Left lung (tissue), 10 donors: ENCODE measurements around the gene TANGO6. TPM values are rescaled to one million over a fixed set of nuclear protein-coding genes. Genes with fewer than 3 reads are reported as not detected.
A peak's percentile ranks its signal among the peaks of the same experiment; 100 is the strongest.

Source experiments
- ATAC-seq: fragments of 200-7000 bp; cut with Tn5 transposase; one replicate; pipeline ENCODE4 v1.9.1; 2020; ENCODE audit warnings: moderate library complexity
- DNase-seq, 4 donors: peaks; one replicate each; pipeline ENCODE4 v3.0.0-alpha.2; 2013 to 2020
- H3K27ac ChIP-seq, 2 donors: fragments of 200-600 bp; sonication (generic) in 1 of 2; one replicate each; pipeline versions ENCODE4 v1.5.0 to v1.8.0; 2020 to 2021
- H3K27me3 ChIP-seq, 2 donors: fragments of 200-600 bp; sonication (generic) in 1 of 2; one replicate each; pipeline versions ENCODE4 v1.5.0 to v1.8.0; 2020 to 2021
- H3K36me3 ChIP-seq, 2 donors: fragments of 200-600 bp; sonication (generic) in 1 of 2; one replicate each; pipeline versions ENCODE4 v1.5.0 to v1.8.0; 2020 to 2021
- H3K4me1 ChIP-seq, 2 donors: fragments of 200-600 bp; one replicate each; pipeline ENCODE4 v1.8.0; 2021
- H3K4me3 ChIP-seq, 2 donors: fragments of 200-600 bp; sonication (generic) in 1 of 2; one replicate each; pipeline versions ENCODE4 v1.5.0 to v1.8.0; 2020 to 2021; ENCODE audit warnings: mild to moderate bottlenecking in 1 of 2
- H3K9me3 ChIP-seq, 2 donors: fragments of 200-600 bp; sonication (generic) in 1 of 2; one replicate each; pipeline versions ENCODE4 v1.5.0 to v1.8.0; 2020 to 2021
- CTCF ChIP-seq, 2 donors: fragments of 200-600 bp; sonication (generic) in 1 of 2; IDR thresholded peaks; one replicate each; pipeline versions ENCODE4 v1.5.0 to v1.8.0; 2021; ENCODE audit warnings: antibody characterized with exemption in 2 of 2
- intact Hi-C, 2 donors: fragments of 100-400 bp; cut with DNase I; formaldehyde crosslinking; loops; one replicate each; pipeline versions ENCODE4 v1.11.2 to v1.14.2; 2022
- polyA plus RNA-seq, 6 donors: library from polyadenylated mRNA; unstranded; fragments of 120-200 nt; gene quantifications; one replicate each; pipeline ENCODE4 v1.2.1, GENCODE V29; 2013; ENCODE audit not compliant: insufficient read length in 6 of 6
- total RNA-seq, 2 donors: library from RNA; stranded (reverse); fragmentation: NEBNext Ultra II Directional; extraction: Animal tissue kit (Norgen Biotek cat#: 25700); gene quantifications; one replicate each; pipeline ENCODE4 v1.2.1, GENCODE V29; 2021
- donor health status: DM: no; HTN: yes; CAD: no.
- donor health status: DM: no; HTN: no; CAD: no.

TANGO6 gene
- total and polyA plus RNA-seq, 8 donors = 6.3 to 24.1 (median 7.9) TPM

DNA sequence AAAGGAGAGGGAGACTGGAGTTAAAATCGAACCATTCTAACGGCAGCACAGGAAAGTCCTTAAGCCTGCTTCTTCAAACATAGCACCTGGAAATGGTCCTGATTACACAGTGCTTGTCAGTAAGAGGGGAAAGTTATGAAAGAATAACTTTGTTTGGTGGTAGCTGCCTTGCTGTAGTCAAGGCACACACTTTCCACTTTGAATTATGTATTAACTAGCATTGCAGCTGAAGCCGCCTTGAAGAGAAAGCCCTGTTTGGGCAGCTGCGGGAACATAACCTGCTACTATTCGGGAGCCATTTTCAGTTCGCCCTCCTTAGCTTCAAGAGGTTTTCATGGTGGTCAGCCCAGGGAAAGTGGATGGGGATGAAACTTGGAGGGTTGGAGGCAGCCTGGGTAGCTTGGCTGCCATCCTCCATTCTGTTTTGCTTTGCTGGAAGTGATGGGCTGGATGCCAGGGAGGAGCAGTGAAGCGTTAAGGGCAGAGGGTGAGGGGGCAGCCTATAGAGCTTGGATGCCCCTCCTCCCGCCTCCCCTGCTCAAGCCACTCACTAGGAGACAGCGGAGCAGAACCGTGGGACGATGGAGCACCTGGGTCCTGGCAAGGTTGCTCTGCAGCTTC, 256.9 kb downstream of the TANGO6 start:
- H3K4me1 ChIP-seq = peaks cover 0 to under 1% of the 10 kb centered on the region in 2 donors
- H3K4me3 ChIP-seq = peak overlapping the region in 1 of 2 donors; percentile 4
- intact Hi-C loops = no loop called here
- no peaks in the 10 kb centered on the region for H3K9me3 ChIP-seq
- TF ChIP-seq CTCF (IDR thresholded peaks at IDR 0.05) = no peak
- ATAC-seq (peak; percentile 74), DNase-seq (peak in 1 of 4 donors; percentile 77)
- H3K36me3 ChIP-seq = no peaks in the 10 kb centered on the region
- peaks cover 0 to 13% of the 10 kb centered on the region in 2 donors for H3K27me3 ChIP-seq
- H3K27ac ChIP-seq = peak overlapping the region; percentile 69 to 72

DNA sequence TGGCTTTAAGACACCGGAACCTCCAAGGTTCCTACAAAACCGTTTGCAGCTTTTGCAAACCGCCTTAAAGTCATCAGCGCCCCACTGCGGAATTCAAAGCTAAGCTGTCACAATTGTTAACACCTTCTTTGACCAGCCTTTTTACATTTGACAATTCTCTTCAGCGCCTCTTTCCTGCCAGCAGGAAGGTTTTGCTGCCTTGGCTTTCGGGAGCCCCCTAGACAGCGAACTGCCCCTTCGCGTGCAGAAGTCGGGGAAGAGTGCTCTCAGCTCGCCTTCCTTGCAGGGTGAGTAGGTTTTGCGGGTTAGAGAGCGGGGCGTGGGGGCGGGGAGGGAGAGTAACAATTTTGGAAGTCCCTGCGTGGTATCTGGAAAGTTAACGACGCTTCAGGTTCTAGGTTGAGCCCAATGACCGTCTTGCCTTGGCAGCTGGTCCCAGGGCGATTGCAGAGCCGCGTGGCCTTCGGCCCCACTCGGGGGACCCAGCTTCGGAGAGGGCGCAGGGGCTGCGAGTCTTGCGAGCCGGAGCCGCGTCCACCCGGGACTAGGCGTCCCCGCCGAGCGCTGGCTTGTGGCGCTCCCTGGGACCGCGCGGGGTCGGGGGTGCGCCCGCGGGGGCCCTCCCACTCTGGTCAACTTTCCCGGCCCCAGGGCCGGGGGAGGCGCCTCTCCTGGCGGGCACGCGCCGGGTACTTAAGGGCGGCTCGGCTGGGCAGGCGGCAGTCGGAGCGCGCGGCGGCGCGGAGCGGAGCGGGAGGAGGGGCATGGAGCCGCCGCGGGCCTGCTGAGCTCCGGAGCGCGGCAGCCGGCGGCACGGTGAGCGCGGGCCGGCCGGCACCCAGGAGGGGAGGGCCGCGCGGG, 262.4 kb downstream of the TANGO6 start, which contains the start of gene HAS3:
Gene HAS3 (plus strand): TSS at position 153 of the 861 bp plus-strand sequence. CDS start 3,743 bp downstream, outside the sequence.
- no peak for TF ChIP-seq CTCF (IDR thresholded peaks at IDR 0.05)
- peaks cover 0 to 49% of the 10 kb centered on the region in 2 donors for H3K27me3 ChIP-seq
- H3K36me3 ChIP-seq = peaks cover 0 to 17% of the 10 kb centered on the region in 2 donors
- H3K4me1 ChIP-seq = peaks cover 11 to 27% of the 10 kb centered on the region in 2 donors
- no peaks in the 10 kb centered on the region for H3K9me3 ChIP-seq
- peak; percentile 72 for ATAC-seq
- H3K4me3 ChIP-seq = peak within 1 kb of the TSS; percentile 37 to 45
- H3K27ac ChIP-seq = peak within 1 kb of the TSS; percentile 45 to 62
- peak in 3 of 4 donors; percentile 63 to 90 (median 64) for DNase-seq
- intact Hi-C loops = no loop called here

GRCh38 chr16:69106491-69107315, 263.4 kb downstream of the TANGO6 start:
- DNase-seq = peak in 1 of 4 donors; percentile 71
- peaks cover 0 to 22% of the 10 kb centered on the region in 2 donors for H3K36me3 ChIP-seq
- peak overlapping the region; percentile 37 to 45 for H3K4me3 ChIP-seq
- intact Hi-C loops = no loop called here
- no peak for ATAC-seq
- peak overlapping the region; percentile 13 to 33 for H3K27ac ChIP-seq
- peaks cover 11 to 27% of the 10 kb centered on the region in 2 donors for H3K4me1 ChIP-seq
- H3K27me3 ChIP-seq = peaks cover 0 to 49% of the 10 kb centered on the region in 2 donors
- no peak for TF ChIP-seq CTCF (IDR thresholded peaks at IDR 0.05)
- H3K9me3 ChIP-seq = no peaks in the 10 kb centered on the region

DNA sequence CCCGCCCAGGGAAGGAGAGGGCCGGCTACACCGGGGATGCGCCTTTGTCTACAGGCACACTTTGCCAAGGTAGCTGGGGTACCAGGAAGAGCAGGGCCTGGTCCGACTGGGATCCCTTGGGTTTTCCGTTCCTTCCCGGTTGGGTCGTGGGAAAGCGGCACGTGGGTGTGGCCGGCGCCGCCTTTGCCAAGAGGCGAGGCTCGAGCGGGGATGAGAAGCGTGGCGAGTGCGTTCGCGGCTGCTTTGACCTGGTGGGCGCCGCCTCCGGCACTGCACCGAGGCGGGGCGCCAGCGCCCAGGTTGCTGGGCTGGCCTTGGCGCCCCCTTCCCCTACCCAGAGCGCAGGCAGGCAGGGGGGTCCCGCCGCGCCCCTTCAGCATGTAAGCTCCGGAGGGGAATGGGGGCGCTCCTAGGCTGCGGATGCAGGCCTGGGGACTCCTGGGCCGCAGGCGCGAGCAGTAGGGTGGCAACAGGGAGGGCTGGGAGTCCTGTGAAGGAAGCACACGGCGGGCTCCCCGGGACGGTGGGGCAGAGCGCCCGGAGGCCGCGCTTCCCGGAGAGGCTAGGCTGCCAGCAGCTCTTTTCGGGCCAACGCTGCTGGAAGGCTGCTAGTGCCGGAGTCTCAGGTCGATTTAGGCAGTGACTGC, 264.1 kb downstream of the TANGO6 start:
- Histone ChIP-seq H3K9me3 (no peaks in the 10 kb centered on the region), H3K27ac (peak overlapping the region in 1 of 2 donors; percentile 23), H3K27me3 (peaks cover 0 to 49% of the 10 kb centered on the region in 2 donors), H3K4me3 (peak overlapping the region; percentile 37 to 45), H3K36me3 (peaks cover 0 to 25% of the 10 kb centered on the region in 2 donors), H3K4me1 (peaks cover 11 to 32% of the 10 kb centered on the region in 2 donors)
- DNase-seq = peak in 1 of 4 donors; percentile 85
- ATAC-seq = peak; percentile 37
- no peak for TF ChIP-seq CTCF (IDR thresholded peaks at IDR 0.05)
- intact Hi-C loops = no loop called here
